NCI-H146 treated with DMSO at 0.1 percent for 48 hours (cell line): ENCODE results near the gene GLIS1.

Source experiments
- DNase-seq: peaks from one replicate; lab custom pipeline; 2025; ENCODE audit not compliant: unreplicated experiment; lab: John Stamatoyannopoulos, UW

GLIS1 gene

DNA sequence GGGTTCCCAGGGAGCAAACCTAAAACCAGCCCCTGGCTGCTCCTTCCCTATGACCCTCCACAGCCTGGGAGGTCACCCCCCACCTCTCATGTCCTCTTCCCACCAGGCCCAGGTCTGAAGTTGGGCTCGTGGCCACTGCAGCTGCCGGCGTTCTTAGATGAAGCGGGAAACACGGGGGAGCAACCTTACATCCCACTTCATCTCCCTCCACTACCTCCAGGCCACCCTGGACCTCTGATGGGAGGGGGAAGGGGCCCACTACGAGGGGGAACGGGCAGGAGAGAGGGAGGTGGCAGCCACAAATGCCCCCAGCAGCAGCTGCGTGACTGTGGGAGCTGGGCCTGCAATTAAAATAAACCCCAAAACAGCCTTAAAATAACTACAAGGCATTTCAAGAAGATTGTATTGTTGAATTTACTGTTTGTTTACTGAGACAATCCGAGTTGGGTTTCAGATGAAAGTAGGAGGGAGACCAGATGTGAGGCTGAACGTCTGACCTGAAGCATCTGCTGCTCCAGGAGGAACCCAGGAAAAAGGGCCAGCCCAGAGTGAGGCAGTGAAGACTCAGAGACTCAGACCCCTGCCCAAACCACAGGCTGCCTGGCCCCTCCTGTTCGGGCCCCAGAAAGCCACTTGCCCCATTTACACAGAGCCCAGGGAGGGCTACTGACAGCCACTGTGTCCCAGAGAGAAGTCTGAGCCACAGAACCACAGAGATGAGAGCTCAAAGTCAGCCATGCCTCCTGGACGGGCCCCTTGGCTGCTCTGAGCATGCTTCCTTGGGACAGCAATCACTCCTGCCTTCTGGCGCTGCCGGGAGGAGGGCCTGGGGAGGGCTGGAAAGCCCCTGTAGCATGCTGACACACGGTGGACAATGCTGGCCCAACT lies 59.8 kb downstream of the GLIS1 start:
- DNase-seq: no peak

DNA sequence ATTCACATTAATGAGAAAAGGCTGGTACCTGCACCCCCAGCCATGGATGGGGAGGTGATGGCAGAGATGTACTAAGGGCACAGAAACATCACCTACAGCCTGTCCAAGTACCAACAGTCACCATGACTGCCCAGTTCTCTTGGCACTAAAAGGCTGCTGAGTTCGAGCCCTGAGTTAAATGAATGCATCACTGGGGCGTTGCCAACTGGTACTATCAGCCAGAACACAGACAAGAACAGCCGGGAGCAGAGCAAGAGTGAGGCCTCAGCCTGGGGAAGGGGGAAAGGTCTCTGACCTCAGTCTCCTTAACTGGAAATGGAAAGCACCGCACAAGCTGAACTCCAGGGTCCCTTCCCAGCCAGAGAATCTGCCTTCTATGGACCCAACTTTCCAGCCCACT lies 60.5 kb downstream of the GLIS1 start:
- DNase-seq: no peak

DNA sequence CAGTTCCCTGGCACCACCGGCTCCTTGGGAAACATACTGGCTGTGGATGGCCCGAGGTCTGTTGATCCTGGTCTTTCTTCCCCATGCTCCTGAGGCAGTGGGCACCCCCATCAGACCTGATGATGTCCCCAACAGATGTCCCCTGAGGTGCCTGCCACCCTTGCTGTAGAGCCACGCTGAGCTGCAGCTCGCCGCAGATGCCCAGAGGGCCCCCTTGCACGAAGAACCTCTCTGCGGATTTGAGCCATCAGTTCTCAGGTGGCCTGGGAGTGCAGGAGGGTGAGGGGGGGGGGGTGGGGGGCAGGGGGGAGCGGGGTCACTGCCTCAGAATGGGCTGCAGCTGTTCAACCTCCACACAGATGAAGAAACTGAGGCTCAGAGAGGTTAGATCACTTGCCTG lies 60.9 kb downstream of the GLIS1 start:
- no peak for DNase-seq

DNA sequence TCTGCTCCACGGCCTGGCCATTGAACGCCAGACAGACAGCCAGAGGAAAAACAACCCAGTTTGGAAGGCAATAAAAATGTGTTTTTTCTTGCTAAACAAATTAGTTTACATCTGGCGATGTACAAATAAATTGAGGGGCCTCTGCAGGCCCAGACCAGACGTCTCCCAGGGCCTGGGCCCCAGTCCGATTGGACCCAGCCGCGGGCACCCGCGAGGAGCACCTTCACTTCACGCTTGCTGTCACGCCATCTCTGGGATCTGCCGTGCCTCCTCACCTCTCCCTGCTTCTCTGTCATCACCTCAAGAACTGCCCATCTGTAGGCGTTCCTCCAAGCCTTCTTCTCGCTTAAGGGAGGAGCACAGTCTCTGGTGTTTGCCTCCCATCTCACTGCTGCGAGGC lies 61.5 kb downstream of the GLIS1 start:
- DNase-seq: no peak

DNA sequence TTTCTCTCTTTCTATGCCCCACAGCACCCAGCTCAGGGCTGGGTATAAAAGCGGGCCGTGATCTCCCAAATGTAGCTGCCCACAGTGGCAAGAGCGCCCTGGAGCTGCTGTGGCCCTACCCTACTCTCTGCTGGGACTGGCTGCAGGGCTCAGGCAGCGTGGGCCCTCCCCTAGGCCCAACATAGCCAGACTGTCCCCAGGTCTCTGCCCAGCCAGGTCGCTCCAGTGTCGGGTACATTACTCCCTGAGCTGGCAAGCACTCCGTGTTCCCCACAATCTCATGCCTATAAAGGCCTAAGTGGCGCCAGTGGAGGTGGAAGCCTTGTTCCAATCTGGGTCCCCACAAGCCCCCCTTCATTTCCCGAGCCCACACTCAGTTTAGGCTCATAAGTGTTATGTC lies 66.2 kb downstream of the GLIS1 start:
- no peak for DNase-seq

DNA sequence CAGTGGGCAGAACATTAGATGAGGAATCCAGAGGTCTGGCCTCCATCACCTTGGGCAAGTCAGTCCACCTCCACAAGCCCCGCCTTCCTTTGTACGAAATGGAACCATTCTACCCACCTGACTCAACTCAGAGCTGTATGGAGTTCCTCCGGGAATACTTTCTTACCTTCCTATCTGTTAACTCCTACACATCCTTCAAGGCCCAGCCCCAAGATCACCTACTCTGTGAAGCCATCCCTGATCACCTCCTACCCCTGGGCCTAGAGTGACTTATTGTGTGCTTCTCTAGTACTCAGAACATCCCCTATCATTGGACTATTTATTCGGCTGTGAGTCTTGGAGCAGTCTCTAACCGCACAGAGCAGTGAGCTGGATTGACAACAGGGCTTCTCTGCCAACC lies 66.7 kb downstream of the GLIS1 start:
- no peak for DNase-seq

DNA sequence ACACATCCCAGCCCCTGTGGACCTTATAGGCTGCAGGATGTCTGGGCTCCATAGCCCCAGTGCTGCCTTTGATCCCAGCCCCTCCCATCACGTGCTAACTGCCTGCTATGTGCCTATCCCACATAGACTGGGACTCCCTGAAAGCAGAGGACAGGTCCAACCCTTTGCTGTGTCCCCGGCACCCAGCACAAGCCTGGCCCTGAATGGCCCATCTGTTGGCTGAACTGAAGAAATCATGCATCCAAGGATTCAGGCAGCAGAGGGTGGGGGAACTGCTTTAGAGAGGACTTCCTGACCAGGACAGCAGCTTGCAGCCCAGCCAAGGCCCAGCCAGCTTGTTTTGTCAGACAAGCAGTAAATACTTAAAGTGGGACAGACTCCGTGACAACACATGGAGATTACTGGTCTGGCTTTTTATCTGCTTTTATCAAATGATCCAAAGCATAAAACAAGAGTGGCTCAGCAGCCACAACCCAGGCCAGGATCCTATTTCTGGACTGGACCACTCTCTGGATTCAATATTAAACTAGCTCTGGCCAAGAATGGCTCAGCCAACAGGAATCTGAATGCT lies 69.3 kb downstream of the GLIS1 start:
- no peak for DNase-seq

DNA sequence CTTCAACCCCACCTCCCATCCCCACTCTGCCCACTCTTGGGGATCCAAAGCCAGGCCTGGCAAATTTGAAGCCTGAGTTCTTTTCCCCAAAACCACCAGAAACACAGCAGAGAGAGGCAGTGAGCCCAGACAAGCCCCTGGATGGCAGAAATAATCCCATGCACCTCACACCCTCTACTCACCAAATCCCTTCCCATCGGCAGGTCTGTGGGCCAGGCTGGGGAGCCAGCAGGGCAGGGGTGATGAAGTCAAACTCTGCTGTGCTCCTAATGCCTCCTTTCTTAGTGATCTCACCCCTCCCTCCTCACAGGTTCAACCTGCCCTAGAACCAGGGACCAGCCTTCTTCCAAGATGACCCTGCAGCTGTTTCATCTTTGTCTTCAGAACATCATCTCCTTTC lies 72.4 kb downstream of the GLIS1 start:
- no peak for DNase-seq

DNA sequence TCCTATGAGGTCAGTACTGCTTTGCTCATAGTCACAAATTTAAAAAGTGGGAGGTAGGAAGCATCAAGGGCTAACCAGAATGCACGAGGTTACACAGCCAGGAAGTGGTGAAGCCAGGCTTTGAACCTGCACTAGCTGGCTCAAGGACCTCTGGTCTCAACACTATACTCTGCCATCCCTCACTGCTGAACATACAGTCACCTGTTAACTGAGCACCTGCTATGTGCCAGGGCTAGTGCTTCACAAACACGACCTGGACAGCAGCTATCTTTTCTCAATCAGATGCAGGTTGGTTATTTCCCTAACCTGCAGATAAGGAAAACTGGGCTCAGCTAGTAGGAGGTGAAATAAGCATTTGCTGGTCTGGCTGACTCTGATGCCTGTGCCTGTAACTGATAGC lies 73.0 kb downstream of the GLIS1 start:
- no peak for DNase-seq

DNA sequence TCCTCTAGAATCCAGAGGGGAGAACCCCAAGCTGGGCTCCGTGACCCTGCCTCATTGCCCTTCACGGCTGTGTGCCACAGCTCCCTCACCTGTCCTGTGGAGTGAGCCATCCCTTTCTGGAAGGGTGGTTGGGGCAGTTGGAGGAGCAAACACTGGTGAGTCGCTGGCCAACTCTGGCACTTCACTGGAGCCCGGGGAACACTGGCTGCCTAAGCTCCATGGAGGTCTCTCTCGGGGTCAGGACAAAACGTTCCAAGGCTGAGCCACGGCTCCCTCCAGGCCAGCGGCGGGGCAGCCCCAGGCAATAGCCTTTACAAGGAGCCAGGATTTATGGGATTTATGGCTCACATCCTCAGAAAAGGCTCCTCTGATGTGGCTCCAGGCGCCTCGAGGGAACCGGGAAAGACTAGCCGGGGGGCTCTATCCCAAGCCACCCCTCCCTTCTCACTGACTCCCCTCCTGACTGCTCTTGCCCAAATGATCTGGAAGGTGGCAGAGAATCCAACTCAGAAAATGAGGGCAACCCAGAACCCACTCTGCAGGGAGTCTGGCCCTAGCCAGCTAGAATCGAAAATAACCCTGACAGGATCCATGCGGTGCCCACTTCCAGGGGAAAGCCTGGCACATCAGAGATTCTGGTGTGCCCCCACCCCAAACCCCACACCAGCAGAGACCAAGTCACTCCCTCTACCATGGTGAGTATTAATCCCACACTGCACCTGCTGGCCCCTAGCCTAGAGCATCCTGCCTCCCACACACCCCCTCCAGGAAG lies 75.2 kb downstream of the GLIS1 start:
- DNase-seq: no peak

DNA sequence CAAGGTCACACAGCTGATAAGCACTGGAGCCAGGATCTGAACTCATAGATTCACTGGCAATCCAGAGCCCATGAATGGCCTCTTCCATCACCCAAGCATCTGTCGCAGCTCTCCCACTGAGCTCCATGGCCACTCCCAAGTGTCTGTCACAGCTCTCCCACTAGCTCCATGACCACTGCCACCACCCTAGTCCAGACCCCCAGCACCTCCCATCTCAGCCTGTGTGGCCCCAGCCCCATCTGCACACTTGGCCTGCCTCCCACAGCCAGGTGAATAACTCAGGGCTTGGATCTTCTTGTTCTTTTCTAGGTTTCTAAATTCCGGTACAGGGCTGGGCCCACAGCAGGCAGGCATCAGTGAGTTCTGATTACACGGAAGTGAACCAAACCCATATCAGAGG lies 76.0 kb downstream of the GLIS1 start:
- no peak for DNase-seq

DNA sequence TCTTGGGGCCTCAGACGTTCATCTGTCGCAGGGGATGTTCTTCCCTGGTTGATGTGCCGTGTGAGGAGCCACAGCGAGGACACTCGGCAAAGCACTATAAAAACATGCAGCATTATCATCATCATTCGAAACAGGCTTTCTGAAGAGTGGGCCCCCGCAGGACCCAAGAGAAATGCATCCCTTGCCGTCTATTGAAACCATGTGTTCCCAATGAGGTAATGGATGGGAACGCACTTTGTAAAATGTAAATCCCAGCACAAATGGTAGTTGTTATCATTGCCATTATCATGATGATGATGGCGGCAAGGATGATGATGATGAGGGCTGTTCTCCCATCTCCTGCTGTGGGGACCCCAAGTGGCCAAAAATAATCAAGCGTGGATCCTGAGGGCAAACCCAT lies 76.8 kb downstream of the GLIS1 start:
- DNase-seq: no peak

DNA sequence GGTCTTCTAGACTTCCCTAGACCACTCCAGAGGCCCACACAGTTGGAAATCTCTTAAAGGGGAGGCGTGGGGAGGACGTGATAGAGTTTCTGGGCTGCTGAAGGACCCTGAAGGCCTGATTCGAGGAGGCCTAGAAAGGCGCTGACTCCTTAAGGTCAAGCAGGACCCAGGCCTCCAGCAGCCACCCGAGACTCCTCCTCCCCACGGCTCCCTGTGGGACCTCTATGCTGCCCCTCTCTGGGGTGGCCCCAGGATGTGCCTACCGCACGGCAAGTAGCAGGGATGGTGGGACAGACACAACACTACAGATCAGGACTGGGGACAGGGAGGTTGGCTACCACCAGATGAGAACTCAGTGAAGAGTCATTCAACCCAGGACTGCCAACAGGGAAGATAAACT lies 77.5 kb downstream of the GLIS1 start:
- no peak for DNase-seq

DNA sequence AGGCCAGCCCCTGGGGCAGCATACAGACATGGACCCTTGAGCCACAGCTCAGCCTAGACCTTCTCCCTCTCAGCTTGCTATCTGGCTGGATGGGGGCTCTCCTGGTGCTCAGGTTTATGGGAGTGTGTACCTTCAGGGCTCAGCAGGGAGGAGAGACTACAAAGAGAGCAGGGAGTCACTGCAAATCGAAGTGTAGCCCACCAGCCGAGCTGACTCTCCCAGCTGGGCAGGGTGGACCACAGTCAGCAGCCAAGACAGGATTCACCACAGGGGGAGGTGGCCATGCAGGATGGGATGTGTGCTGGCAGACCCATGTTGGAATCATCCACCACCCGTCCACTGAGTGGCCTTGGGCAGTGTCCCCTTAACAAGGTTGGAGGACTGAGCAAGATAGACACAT lies 78.3 kb downstream of the GLIS1 start:
- DNase-seq: no peak

DNA sequence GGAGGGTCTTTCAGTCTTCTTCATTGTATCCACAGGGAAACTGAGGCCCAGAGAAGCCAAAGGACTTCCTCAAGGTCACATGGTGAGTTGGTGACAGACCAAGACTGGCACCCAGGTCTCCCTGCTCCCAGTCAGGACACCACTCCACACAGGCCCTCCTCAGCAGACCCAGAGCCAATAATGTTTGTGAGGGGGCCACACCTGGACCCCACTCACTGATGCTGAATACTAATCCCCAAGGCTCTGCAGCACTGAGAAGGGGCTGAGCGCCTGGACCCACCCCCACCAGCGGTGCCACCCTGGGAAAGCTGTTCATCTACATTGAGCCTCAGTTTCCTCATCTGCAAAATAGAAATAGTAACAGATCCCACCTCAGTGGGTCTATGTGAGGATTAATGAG lies 79.5 kb downstream of the GLIS1 start:
- DNase-seq: no peak

DNA sequence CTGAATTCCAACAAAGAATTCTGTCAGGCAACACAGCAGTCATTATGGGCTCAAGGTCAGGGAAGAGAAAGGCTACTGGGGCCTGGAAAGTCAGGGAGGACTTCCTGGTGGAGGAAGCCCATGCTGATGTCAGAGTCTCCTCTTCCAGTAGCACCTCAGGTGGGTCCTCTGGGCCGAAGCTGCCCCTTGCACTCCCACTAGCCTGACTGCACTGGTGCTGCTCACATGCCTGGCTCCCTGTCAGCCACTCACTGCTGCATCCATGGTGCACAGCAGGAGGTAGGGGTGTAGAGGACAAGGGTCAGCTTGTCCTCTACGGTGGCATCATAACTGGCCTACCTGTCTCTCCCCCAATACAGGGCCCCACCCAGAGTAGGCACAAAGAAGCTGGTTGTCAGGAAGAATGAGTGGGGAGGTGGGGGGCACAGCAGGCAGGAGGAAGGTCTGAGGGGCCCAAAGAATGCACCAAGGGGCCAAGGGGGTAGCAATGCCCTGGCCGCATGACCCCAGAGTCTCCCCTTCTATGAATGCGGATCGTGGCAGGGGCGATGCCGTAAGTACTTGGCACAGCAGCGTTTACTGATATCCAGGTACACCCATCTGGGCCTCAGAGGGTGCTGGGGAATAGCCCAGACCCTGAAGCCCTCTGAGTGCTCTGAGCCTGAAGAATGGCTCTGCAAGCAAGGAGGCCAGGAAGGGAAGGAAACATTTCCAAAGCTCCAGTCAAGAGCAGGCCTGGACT lies 80.3 kb downstream of the GLIS1 start:
- DNase-seq: no peak

DNA sequence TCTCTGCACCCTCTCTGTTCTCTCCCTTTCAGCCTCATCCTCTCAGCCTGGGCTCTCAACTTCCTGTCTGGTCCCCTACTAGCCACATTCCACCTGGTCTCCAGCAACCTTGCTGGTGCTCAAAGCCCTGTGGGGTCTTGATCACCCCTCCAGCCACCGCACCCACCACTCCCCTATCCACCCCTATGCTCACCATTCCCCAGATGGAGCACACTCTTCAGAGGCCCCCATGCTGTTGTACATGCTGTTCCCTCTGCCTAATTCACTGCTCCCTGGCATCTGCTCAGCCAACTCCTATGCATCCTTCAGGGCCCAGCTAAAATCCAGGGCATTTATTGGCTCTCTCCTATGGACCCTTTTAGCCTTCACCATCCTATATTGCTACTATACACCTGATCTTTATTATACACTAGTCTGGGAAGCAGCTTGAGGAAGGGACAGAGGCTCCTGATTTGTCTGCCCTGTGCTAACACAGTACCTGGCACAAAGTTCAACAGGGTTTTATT lies 81.0 kb downstream of the GLIS1 start:
- no peak for DNase-seq

DNA sequence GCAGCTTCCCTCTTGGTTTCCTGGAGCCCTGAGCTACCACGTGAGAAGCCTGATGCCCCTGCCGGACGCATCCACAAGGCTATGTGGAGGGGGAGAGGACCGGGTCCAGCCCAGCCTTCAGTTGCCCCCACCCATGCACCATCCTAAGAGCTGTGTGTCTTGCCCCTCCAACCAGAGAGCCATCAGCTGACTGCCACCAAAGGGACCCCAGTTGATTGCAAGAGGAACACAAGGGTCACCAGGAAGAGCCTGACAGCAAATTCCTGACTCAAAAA lies 81.5 kb downstream of the GLIS1 start:
- DNase-seq: no peak

DNA sequence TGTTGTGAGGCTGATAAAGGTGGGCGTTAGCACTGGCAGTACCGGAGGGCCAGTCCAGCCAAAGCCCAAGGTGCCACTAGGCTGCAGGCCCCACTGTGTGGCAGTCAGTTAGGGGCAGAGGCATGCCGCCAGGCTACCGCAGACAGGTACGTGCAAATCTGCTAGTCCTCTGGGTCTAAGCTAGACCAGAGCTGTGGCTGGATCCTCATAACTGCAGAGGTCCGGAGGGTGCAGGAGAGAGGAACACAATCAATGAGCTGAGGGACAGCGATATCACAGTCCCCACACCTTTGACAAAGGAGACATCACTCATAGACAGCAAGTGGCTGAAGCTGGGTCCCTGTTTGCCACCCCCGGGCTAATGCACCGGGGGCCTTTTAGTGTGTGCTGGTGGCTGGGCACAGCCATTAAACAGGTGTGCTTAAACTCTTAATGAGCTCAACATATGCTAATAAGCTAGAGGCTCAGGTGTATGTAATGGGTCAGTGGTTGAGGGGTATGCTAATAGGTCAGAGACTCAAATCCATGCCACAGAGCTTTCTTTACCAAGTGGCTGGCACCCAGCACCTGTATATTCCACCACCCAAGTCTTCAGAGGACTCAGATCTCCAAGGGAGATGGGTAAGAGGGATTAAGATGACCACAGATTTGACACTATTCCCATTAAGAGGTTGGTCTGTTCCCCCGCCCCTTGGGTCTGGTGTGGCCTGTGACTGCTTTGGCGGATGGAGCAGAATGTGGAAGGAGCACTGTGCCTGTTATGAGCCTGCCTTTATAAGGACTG lies 82.0 kb downstream of the GLIS1 start:
- DNase-seq: no peak

DNA sequence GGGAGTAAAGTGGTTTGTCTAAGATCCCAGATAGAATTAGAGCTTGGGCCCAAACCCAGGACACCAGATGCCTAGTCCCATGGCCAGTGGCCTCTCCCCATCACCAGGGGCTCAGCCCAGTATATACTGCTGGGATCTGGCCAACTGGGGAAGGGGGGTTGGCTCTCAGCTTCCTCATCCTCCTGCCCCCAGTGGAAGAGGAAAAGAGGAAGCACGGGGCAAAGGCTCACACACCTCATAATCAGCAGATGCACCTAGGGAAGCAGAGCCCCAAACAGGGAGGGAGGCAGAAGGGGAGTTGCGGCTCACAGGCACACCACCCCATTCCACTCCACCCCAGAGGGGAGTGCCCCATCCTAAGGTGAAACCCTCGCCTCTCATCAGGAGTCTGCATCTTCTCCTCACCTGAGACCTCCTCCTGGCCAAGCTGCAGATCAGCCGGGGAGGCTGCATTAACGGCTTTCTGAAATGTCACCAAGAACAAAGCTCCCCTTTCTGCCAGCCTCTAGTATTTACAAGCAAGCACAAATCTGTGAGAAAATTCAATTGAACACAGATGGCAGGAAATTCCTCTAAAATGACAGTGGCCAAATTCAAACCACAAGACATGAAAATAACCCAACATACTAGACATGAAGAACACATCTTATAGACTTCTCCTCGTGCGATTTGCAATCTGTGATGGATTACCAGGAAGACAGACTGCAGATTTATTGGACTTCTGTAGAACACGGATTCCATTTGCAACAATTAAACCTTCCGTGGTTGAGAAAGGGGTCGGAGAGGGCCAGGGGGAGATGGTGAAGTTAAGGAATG lies 82.8 kb downstream of the GLIS1 start:
- DNase-seq: no peak
